H1 (cell line): ENCODE results near the gene CDC45. TPM values are rescaled to one million over a fixed set of nuclear protein-coding genes. Genes with fewer than 3 reads are reported as not detected.

Experiments
- HDAC2 ChIP-seq, 2 experiments: fragments of 300-600 bp in 1 of 2; sonication (generic) in 1 of 2; IDR thresholded peaks; 2 replicates each; pipeline ENCODE4 v1.6.1; 2011 to 2012; ENCODE audit warnings: low read depth in 2 of 2, low read length in 2 of 2, mild to moderate bottlenecking in 2 of 2, moderate library complexity in 2 of 2, borderline replicate concordance in 1 of 2, inconsistent platforms in 1 of 2
- RBBP5 ChIP-seq: IDR thresholded peaks from 2 replicates; pipeline ENCODE4 v1.7.1; 2012; ENCODE audit warnings: low read depth, mild to moderate bottlenecking, inconsistent platforms, low read length, moderate library complexity, borderline replicate concordance
- SIX5 ChIP-seq: IDR thresholded peaks from 2 replicates; pipeline ENCODE4 v1.6.1; 2011; ENCODE audit warnings: mild to moderate bottlenecking, low read depth, low read length
- polyA plus RNA-seq, 7 experiments: library from polyadenylated mRNA; depleted of rRNA in 3 of 7; stranded (reverse) in 5 of 7; unstranded in 2 of 7; fragments of >200 nt in 5 of 7; fragments of 200-250 nt in 2 of 7; gene quantifications; 1 replicate in 5 of 7; 2 replicates in 1 of 7; 4 replicates in 1 of 7; pipeline versions ENCODE4 v1.2.1 to v1.2.3, GENCODE V29; 2011 to 2013; ENCODE audit warnings: missing spikeins in 2 of 7, mixed read lengths in 2 of 7
- total RNA-seq: library from RNA; stranded (reverse); fragmentation: NEBNext Ultra II Directional; extraction: Animal tissue kit (Norgen Biotek cat#: 25700); gene quantifications from 2 replicates; pipeline ENCODE4 v1.2.1, GENCODE V29; 2021
- TF ChIP-seq, protein P1 (sequence below): IDR thresholded peaks from 2 replicates; pipeline ENCODE4 v1.6.1; 2012; ENCODE audit warnings: inconsistent platforms

Gene CDC45
- total and polyA plus RNA-seq, 2 of the 8 experiments (the other 6 are each of a cell fraction or from before 2014, with no cell fraction given) = 31.9 to 37.7 TPM

GRCh38 chr22:19480789-19481188 lies 1.1 kb downstream of the CDC45 start (continued):
- TF ChIP-seq SIX5 (no peak), HDAC2 (IDR thresholded peaks at IDR 0.05; ENCODE audit: borderline replicate concordance in 1 of 2, low read depth in 2 of 2, low read length in 2 of 2) (no peak), RBBP5 (no peak)
- TF ChIP-seq, protein P1, sequence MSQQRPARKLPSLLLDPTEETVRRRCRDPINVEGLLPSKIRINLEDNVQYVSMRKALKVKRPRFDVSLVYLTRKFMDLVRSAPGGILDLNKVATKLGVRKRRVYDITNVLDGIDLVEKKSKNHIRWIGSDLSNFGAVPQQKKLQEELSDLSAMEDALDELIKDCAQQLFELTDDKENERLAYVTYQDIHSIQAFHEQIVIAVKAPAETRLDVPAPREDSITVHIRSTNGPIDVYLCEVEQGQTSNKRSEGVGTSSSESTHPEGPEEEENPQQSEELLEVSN = no peak
